Thyroid gland (tissue), 4 donors: ENCODE data around the gene SATB2.

ENCODE experiments used
- CTCF ChIP-seq, 6 experiments: fragments of 200-600 bp in 3 of 6; fragments of 450-650 bp in 3 of 6; sonication (generic) in 3 of 6; IDR thresholded peaks; one replicate each; pipeline ENCODE4 v1.5.1; 2016 to 2019; ENCODE audit warnings: antibody characterized with exemption in 6 of 6, mild to moderate bottlenecking in 2 of 6, inconsistent platforms in 1 of 6, moderate library complexity in 1 of 6
- POLR2A ChIP-seq, 2 donors: fragments of 450-650 bp; IDR thresholded peaks; one replicate each; pipeline ENCODE4 v1.6.1; 2017; ENCODE audit warnings: antibody characterized with exemption in 2 of 2, mild to moderate bottlenecking in 2 of 2, moderate library complexity in 1 of 2

- TF ChIP-seq CTCF (IDR thresholded peaks at IDR 0.05) (no peak), POLR2A (IDR thresholded peaks at IDR 0.05) (no peak)
Measured at GRCh38 chr2:199466692-199467065, 8.9 kb upstream of the SATB2 start.
